ENCODE measurements around the gene DTX1.

DNA sequence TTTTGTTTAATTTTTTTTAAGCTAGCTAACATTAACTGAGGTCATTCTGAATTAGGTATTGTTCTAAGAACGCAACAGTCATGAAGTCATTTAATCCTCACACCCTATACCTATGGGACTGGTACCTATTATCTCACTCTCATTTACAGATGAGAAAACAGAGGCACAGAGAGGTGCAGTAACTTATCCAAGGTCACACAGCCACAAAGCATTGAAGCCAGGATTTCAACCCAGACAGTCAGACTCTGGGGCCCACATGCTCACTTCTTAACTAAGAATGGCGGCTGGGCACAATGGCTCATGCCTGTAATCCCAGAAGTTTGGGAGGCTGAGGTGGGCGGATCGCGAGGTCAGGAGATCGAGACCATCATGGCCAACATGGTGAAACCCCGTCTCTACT lies 15.0 kb upstream of the DTX1 start:
- TF ChIP-seq, protein P1, sequence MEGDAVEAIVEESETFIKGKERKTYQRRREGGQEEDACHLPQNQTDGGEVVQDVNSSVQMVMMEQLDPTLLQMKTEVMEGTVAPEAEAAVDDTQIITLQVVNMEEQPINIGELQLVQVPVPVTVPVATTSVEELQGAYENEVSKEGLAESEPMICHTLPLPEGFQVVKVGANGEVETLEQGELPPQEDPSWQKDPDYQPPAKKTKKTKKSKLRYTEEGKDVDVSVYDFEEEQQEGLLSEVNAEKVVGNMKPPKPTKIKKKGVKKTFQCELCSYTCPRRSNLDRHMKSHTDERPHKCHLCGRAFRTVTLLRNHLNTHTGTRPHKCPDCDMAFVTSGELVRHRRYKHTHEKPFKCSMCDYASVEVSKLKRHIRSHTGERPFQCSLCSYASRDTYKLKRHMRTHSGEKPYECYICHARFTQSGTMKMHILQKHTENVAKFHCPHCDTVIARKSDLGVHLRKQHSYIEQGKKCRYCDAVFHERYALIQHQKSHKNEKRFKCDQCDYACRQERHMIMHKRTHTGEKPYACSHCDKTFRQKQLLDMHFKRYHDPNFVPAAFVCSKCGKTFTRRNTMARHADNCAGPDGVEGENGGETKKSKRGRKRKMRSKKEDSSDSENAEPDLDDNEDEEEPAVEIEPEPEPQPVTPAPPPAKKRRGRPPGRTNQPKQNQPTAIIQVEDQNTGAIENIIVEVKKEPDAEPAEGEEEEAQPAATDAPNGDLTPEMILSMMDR (IDR thresholded peaks at IDR 0.05), result no peak
- TF ChIP-seq EZH2 (IDR thresholded peaks at IDR 0.05; ENCODE audit: borderline replicate concordance, insufficient read depth, low read depth, low read length, poor library complexity, severe bottlenecking), result no peak
